GM21786 (cell line): ENCODE data around the gene SAP130.
A peak's percentile ranks its signal among the peaks of the same experiment; 100 is the strongest.

Experiments
- ATAC-seq: cut with Tn5 transposase; IDR thresholded peaks from one replicate; pipeline ENCODE4 v1.9.1; 2021; ENCODE audit not compliant: unreplicated experiment

Gene SAP130

DNA sequence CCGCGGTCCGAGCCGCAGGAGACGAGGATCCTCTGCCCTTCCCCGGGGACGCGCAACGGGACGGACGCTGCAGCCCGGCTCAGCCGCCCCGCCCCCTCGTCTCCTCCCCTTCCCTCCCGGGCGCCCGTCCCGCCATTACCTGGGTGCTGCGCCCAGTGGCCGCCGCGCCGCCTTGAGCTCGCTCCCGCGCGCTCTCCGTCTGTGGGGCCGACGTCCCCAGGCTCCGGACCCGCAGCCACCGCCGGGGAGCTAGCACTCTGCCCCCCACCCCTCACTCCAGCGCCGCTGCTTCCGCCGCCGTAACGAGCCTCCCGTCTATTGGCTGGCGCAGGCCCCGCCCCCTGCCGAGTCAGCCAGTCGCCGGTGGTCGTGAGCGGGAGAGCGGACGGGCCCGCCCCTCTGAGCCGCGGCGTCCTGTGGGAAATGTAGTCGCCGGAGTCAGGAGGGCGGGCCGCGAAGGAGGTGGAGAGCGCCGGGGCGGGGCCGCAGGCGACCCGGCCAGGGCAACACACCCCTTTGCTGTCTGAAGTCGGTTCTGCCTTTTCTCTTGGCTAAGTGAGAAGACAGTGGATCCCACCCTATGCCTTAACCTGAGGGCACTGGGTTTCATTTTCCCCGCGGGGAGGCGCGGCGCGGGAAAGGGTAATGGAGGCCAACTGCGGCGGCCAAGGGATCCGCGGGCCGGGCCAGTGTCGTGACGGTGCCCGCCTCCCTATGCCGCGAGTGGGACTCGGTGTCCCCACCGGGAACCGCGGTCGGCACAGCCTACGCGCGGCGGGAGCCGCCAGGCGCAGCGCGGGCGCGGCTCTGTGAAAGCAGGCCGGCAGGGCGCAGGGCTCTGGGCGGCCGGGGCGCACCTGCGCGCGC lies at the start of gene SAP130:
SAP130 (minus strand) TSS at position 259 of the 867 bp plus-strand sequence. CDS start 1,767 bp downstream, outside the sequence.
- ATAC-seq, result peak; percentile 73

DNA sequence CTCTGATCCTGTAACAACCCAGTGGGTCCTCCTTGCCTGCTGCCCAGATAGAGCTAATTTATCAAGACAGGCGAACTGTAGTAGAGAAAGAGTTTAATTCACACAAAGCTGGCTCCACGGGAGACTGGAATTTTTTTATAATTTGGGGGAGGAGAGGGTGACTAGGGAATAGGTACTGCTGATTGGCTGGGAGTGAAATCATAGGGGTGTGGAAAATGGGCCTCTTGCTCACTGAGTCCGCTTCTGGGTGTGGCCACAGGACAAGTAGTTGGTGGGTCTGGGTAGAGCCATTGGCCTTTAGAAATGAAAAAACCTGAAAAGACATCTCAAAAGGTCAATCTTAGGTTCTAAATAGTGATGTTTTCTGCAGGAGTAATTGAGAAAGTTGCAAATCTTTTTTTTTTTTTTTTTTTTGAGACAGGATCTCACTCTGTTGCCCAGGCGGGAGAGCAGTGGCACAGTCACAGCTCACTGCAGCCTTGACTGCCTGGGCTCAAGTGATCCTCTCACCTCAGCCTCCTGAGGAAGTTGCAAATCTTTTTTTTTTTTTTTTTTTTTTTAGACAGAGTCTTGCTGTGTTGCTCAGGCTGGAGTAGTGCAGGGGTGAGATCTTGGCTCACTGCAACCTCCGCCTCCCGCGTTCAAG lies 48.7 kb upstream of the SAP130 start:
- ATAC-seq, result no peak

DNA sequence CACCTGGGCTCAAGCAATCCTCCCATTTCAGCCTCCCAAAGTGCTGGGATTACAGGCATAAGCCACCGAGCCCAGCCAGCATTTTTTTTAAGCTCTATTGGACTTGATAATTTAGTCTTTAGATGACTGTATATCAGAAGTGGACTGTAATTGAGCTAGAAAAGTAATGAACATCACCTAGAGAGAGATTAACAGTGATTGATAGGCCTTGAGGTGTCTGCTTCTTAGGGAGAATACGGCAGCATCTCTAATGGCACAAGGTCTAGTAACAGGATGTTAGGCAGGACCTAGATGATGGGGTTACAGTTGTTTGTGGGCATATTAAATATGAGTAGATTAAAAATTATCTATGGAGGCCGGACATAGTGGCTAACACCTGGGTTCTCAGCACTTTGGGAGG lies 45.4 kb upstream of the SAP130 start:
- no peak for ATAC-seq

DNA sequence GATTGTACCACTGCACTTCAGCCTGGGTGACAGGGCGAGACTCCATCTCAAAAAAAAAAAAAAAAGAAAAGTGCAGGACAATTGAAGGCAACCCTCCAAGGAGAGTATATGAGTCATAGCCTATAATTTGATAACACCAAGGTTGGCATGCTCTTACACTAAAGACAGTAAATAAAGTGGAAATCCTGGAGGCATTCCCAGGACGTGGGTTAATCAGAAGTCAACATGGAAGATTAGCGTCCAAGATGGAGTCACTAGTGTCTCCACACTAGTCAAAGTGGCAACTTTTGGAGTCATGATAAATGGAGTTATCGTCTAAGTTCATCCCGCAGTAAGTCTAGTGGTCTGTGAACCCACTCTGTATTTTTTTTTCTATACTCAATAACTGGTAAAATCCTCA lies 41.9 kb upstream of the SAP130 start:
- no peak for ATAC-seq

DNA sequence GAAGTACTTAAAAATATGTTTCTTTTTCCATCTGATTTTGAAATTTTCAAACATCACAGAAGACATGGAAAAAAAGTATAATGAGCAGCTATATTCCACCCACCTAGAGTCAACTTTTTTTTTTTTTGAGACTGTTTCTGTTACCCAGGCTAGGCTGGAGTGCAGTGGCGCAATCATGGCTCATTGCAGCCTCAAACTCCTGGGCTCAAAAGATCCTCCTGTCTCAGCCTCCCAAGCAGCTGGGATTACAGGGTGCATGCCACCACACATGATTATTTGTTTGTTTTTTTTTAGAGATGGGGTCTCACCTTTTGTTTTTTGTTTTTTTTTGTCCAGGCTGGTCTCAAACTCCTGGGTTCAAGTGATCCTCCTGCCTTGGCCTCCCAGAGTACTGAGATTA lies 36.5 kb upstream of the SAP130 start:
- ATAC-seq, result no peak

DNA sequence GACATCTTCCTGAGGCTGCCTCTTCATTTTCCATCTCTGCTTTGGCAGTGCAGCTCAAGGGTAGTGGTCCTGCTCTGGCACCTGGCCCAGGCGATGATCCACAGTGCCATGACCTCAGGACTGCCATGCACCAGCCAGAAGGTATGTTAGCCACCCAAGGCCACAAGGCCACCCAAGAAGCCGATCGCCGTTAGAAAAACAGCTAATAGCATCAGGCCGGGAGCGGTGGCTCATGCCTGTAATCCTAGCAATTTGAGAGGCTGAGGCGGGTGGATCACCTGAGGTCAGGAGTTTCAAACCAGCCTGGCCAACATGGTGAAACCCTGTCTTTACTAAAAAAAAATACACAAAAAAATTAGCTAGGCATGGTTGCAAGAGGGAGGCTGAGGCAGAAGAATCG lies 34.7 kb upstream of the SAP130 start:
- no peak for ATAC-seq

DNA sequence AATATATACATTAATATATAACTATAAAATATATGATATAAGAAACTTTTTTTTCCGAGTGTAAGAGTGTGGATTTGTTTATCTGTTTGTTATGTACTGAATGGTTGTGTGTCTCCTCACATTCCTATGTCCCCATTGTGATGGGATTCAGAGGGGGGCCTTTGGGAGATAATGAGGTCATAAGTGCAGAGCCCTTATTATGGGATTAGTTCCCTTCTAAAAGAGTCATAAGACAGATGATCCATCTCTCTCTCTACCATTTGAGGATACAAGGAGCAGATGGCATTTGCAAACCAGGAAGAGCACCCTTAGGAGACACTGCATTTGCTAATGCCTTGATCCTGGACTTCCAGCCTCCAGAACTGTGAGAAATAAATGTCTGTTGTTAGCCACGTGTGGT lies 30.3 kb upstream of the SAP130 start:
- no peak for ATAC-seq

DNA sequence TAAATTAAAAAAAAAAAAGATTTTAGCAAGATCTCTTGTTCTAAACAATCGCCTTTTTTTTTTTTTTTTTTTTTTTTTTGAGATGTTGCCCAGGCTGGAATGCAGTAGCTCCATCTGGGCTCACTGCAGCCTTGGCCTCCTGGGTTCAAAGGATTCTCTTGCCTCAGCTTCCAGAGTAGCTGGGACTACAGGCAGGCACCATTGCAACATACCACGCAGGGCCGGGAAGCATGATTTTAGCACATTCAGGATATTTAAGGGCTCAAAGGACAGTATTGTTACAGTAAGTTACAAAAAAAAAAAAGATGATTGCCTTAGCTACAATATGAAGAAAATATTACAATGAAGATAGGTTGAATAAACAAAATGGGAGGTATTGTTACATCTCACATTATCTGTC lies 29.5 kb upstream of the SAP130 start:
- ATAC-seq, result no peak

DNA sequence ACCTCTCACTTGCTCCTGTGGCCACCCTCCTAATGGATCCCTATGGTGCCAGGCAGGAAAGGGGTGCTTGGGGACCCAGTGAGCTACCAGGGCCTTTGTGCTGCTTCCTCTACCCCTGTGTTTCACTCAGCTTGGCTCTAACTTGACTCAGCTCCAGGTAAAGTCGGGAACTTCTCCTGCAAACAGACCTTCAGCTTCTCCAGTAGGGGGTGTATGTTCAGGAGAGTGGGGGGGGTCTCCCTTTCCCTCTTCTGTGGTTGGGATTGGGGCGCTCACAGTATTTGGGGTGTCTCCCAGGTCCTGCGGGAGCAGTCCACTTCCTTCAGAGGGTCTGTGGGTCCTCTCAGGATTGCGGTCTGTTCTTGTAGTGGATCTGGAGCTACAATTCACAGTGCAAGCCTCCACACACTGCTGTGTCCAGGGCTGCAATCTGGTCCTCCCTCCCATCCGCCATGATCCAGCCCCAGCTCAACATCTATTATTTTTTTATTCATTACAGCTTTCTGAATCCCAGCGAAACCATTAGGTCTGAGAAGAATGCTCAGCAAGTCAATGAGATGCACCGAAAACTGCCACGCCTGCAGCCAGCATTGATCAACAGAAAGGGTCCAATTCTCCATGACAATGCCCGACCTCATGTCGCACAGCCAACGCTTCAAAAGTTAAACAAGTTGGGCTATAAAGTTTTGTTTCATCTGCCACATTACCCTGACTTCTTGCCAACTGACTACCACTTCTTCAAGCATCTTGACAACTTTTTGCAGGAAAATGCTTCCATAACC lies 26.4 kb upstream of the SAP130 start:
- ATAC-seq, result no peak

DNA sequence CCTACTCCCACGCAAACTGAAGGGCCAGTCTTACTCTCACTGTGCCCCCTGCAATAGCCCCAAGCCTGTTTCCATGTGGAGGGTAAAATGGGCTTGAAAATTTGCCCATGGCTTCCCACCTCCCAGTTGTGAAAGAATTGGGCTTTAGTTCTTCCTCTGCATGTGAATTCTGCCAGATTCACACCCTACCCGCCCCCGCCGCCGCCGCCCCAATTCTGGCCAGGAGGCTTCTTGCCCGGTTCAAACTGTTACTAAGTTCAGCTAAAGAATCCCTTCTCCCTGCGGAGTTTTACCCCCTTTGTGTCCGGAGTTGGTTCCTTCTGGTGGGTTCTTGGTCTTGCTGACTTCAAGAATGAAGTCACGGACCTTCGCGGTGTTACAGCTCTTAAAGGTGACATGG lies 25.5 kb upstream of the SAP130 start:
- no peak for ATAC-seq

DNA sequence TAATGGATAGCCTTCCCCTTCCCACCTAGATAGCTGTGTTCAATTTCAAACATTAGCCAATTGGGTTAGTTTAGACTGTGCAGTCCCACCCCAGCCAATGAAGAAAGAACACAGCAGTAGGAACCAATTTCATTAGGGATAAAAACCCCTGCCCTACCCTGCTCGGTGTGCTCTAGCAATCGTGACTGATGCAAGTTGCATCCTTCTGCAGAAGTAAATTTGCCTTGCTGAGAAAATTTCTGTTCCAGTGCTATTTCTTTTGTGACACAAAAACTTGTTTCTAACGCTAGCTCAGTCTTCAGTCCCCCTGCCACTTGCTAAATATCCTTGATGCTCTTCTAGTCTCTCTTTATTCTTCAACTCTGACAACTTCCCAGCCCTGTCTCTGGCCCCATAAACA lies 15.2 kb upstream of the SAP130 start:
- no peak for ATAC-seq

DNA sequence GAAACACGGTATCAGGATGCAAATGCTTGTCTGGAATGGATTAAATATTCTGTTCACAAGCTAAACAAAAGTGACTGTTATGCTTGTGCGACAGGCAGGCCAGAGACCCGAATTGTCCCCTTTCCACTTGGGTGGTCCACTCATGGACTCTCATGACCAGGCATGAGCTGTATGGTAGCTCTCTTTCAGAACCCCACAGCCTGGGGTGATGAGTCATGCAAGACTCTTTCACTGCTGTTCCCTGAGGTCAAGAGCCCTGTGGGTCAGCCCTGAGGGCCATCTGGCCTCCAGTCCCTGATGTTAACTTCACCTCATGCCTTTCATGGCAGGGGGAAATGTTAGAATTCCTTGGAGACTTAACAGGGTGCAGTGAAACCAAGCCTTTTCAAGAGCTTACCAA lies 13.7 kb upstream of the SAP130 start:
- ATAC-seq, result no peak

DNA sequence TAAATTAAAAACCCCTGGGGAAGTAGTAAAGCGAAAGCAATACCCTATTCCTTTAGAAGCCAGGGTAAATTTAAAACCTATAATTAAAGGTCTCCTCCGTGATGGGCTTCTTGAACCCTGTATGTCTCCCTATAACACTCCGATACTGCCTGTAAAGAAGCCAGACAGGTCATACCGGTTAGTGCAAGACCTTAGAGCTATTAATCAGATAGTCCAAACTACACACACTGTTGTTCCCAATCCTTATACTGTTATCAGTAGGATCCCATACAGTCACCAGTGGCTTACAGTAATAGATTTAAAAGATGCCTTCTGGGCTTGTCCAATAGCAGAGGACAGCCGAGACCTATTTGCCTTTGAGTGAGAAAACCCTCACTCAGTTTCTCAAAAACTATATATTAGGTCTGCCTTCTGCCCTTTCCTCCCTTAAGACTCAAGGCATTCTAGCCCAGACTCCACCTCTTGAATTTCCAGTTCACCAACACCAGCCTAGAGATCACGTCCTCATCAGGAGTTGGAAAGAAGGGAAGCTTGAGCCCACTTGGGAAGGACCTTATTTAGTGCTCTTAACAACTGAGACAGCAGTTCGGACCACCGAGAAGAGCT lies 12.4 kb upstream of the SAP130 start:
- ATAC-seq, result no peak

DNA sequence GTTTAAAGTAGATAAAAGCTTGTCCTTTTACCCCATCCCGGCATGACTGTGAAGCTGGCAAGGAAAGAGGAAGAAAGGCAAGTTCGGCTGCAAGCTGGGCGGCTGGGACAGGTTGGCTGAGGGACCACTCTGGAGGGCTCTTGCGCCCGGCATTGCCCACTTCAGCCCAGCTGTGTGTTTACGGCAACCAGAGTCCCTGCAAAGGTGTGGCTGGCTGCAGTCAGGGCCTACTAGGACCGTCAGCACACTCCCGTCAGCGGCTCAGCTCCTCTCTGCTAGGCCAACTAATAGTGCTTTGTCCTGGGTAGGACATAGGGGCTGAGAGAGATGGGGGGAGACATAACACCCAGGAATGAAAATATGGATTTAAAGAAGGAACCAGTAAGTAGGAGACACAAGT lies 11.7 kb upstream of the SAP130 start:
- no peak for ATAC-seq

DNA sequence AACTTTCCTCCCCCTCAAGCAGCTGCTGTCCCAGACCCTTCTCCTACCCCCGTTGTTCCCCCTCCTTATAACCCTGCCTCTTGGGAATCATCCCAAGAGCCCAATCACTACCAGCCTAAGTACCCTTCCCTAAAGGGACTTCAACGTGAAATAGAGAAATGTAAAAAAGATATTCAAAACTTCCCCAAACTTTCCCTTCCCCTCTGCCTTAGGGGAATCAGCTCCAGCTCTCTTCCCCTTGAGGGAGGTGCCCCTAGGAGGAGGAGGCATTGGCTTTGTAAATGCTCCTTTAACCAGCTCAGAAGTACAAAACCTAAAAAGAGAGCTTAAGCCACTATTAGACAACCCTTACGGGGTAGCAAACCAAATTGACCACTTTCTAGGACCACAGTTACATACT lies 10.6 kb upstream of the SAP130 start:
- no peak for ATAC-seq

DNA sequence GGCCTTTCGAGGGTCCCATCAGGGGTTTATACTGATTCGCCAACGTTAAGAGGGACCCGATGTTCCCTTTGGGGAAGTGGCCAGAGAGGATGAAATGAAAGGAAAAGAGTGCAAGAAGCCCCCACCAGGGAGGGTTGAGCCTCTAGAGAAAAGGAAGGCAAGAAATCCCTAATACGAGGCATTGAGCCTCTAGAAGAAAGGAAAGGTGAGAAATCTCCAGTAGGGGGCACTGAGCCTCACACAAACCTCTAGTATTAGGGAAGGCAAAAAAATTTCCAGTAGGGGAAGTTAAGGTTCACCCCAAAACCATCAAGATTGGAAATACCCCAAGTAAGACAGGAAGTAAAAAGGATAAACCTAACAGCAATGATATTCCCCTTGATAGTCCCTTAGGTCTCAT lies 9.8 kb upstream of the SAP130 start:
- ATAC-seq, result no peak

DNA sequence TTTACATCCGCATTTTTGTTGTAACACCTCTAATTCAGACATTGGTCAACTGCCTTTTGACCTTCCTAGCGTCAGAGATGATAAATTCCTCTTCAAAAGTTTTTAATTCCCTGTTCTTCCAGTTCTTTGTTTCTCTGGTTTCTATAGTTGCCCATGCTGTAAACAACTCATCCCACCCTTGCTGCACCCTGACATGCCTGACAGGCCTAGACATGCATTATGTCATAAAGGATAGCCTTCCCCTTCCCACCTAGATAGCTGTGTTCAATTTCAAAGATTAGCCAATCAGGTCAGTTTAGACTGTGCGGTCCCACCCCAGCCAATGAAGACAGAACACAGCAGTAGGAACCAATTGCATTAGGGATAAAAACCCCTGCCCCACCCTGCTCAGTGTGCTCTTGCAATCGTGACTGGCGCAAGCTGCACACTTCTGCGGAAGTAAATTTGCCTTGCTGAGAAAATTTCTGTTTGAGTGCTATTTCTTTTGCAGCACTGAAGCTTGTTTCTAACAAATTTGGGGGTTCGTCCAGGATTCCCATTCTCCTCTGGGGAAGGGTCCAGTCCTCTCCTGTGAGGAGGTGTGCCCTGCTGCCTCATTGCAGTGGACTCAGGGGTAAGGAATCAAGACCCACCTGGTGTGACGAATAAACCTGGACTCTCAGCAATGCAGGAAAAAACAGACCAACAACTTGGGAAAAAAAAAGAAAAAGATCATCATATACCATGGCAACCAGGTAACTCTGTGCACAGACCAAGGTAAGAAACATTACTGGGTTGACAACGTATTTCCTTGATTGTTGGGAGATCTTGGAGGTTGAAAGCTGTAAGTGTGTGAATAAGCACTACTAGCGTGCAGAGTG lies 9.1 kb upstream of the SAP130 start:
- no peak for ATAC-seq

DNA sequence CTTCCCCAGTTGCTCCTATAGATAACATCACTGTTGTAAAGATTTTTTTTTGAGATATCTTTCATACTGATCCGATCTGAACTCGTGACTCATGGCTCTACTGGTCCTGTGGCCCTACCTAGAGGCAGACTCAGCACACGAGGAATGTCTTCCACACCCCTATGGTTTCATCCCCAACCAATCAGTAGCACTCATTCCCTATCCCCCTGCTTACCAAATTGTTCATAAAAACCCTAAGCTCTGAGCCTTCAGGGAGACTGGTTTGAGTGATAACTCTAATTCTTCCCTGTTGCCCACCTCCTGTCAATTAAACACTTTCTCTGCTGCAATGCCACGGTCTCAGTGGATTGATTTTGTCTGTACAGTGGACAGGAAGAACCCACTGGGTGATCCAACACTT lies 4.2 kb upstream of the SAP130 start:
- ATAC-seq, result no peak

DNA sequence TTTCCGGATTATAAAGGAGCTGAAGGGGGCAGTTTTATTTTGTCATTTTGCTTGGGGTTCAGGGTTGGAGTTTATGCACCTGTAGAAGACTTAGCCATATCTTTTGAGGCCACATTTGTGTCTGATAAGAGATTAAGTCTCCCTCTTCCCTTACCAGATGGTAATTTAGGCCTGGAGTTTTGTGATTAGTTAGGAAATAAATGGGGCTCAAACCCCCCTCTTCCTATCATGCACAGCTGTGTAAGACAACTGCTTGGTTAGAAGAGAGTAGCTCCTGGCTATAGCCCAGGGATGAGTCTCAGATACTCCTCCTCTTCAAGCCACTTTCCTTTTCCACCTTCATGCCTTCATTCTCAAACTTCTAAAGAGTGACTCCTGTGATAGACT lies 802 bp upstream of the SAP130 start:
- no peak for ATAC-seq

DNA sequence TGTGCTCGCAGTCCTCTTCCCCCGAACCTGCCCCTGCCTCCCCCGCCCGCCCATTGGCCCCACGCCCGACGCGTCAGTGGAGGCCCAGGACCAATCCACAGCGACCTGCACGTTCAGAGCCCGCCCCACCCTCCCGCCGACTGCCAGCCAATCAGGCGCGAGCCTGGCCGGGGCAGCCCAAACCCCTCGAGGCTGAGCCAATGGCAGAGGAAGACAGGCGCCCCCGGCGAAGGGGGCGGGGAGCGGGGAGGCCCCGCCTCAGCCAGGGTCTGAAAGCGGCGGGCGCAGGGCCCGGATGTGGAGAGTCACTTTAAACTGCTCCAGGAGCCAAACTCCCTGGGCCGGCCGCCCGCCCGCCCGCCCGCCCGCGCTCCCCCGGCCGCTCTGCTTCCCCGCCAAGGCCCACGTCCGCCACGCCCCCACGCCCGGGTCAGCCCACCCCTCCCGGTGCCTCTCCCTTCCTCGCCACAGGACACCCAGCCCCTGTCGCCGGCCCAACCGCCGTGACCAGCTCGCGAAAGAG lies 520 bp downstream of the SAP130 start:
- peak; percentile 80 for ATAC-seq
